Panc1 (cell line): ENCODE data around the gene GMEB2. TPM values are rescaled to one million over a fixed set of nuclear protein-coding genes. Genes with fewer than 3 reads are reported as not detected.
A peak's percentile ranks its signal among the peaks of the same experiment; 100 is the strongest.

Experiments
- ATAC-seq: fragments of 200-7000 bp; cut with Tn5 transposase; 2 replicates; pipeline ENCODE4 v1.9.1; 2020; ENCODE audit warnings: mild to moderate bottlenecking, moderate library complexity
- BruUV-seq: library from RNA; stranded (reverse); fragments of 400-500 nt; replicated peaks from 2 replicates; lab custom pipeline; 2021; lab: Mats Ljungman, UMichigan
- CTCF ChIA-PET: fragments of 300-600 bp; sonication (Branson Sonifier 250); formaldehyde crosslinking; loops from one replicate; lab custom pipeline; 2022; ENCODE audit warnings: antibody characterized with exemption; lab: Charles Lee
- POLR2A ChIA-PET: fragments of 300-600 bp; sonication (Branson Sonifier 250); formaldehyde crosslinking; loops from one replicate; lab custom pipeline; 2022; ENCODE audit warnings: antibody characterized with exemption; lab: Charles Lee
- DNase-seq: peaks from one replicate; pipeline ENCODE4 v3.0.0-alpha.2; 2010; ENCODE audit warnings: low read depth, low spot score
- H3K27ac ChIP-seq: 2 replicates; pipeline ENCODE4 v1.5.1; 2011; ENCODE audit warnings: mild to moderate bottlenecking, low read length, inconsistent platforms
- H3K27me3 ChIP-seq: fragments of 200-500 bp; sonication (Bioruptor generic); 2 replicates; pipeline ENCODE4 v1.6.0; 2014; ENCODE audit warnings: low read length, inconsistent platforms; ENCODE audit not compliant: control insufficient read depth, insufficient read depth
- H3K36me3 ChIP-seq: fragments of 200-500 bp; sonication (Bioruptor generic); 2 replicates; pipeline ENCODE4 v1.5.1; 2014; ENCODE audit warnings: inconsistent platforms, mild to moderate bottlenecking, low read length, moderate library complexity; ENCODE audit not compliant: control insufficient read depth, insufficient read depth
- H3K4me1 ChIP-seq: 2 replicates; pipeline ENCODE4 v1.5.1; 2011; ENCODE audit warnings: inconsistent platforms, mild to moderate bottlenecking, low read length, moderate library complexity; ENCODE audit not compliant: control insufficient read depth, insufficient read depth
- H3K4me3 ChIP-seq, 2 experiments: 2 replicates each; pipeline ENCODE4 v1.5.1; 2011 to 2012; ENCODE audit warnings: low read depth in 2 of 2, low read length in 2 of 2, mild to moderate bottlenecking in 2 of 2, inconsistent platforms in 1 of 2, moderate library complexity in 1 of 2
- H3K9me3 ChIP-seq: fragments of 200-500 bp; sonication (Bioruptor generic); 2 replicates; pipeline ENCODE4 v1.5.1; 2014; ENCODE audit warnings: low read depth, mild to moderate bottlenecking, inconsistent platforms, low read length, moderate library complexity; ENCODE audit not compliant: control insufficient read depth, insufficient read depth
- CTCF ChIP-seq: fragments of 450-650 bp; IDR thresholded peaks from 2 replicates; pipeline ENCODE4 v1.5.1; 2017; ENCODE audit warnings: mild to moderate bottlenecking
- POLR2AphosphoS5 ChIP-seq: IDR thresholded peaks from 2 replicates; pipeline ENCODE4 v1.6.1; 2012; ENCODE audit warnings: mild to moderate bottlenecking, low read depth, low read length, moderate library complexity
- REST ChIP-seq, 2 experiments: IDR thresholded peaks; 2 replicates each; pipeline ENCODE4 v1.6.1; 2011 to 2012; ENCODE audit warnings: low read depth in 2 of 2, control low read depth in 1 of 2, low read length in 1 of 2, mild to moderate bottlenecking in 1 of 2, moderate library complexity in 1 of 2; ENCODE audit not compliant: insufficient read depth in 1 of 2
- SIN3A ChIP-seq: IDR thresholded peaks from 2 replicates; pipeline ENCODE4 v1.6.1; 2012; ENCODE audit warnings: low read depth, mild to moderate bottlenecking, low read length, moderate library complexity, borderline replicate concordance; ENCODE audit not compliant: insufficient read depth
- TCF7L2 ChIP-seq: IDR thresholded peaks from 2 replicates; pipeline ENCODE4 v1.6.1; 2011; ENCODE audit warnings: mild to moderate bottlenecking, low read depth, low read length, inconsistent platforms
- in situ Hi-C: cut with HindIII; loops from 2 replicates; pipeline ENCODE4 v1.10.0; 2016; ENCODE audit warnings: low sequenced_read_pairs, low pct_unique_long_range_greater_than_20kb
- intact Hi-C: fragments of 100-400 bp; cut with micrococcal nuclease; formaldehyde crosslinking; loops from one replicate; pipeline ENCODE4 v1.10.0; 2022; ENCODE audit not compliant: unreplicated experiment
- total RNA-seq: library from RNA; stranded (reverse); gene quantifications from one replicate; pipeline ENCODE4 v1.2.1, GENCODE V29; 2021; ENCODE audit not compliant: unreplicated experiment

The GMEB2 gene
- total RNA-seq, 1 experiment from 2014 or later, result 13.1 TPM

- Histone ChIP-seq H3K36me3 (peaks cover 3% of the 10 kb centered on the region; the same call in 1 of the 2 replicates), H3K27ac (peak overlapping the region; percentile 90), H3K9me3 (no peaks in the 10 kb centered on the region), H3K4me1 (peaks cover 9% of the 10 kb centered on the region), H3K4me3 (peak overlapping the region; percentile 92 to 95), H3K27me3 (no peaks in the 10 kb centered on the region)
- intact Hi-C loops, result no loop called here
- ChIA-PET POLR2A (interaction anchor here (0.6 kb wide), 1 partner anchor 18 kb away, joined by 3 read pairs; no protein-coding TSS in a partner anchor), CTCF (interaction anchor here (0.9 kb wide), 1 partner anchor 17 kb away, joined by 6 read pairs; no protein-coding TSS in a partner anchor)
- BruUV-seq, result no TSS peak
- TF ChIP-seq TCF7L2 (no peak), CTCF (no peak), POLR2AphosphoS5 (no peak), SIN3A (no peak), REST (IDR thresholded peaks at IDR 0.05; ENCODE audit: insufficient read depth in 1 of 2, low read depth in 2 of 2, low read length in 1 of 2) (no peak)
- ATAC-seq, result peak; percentile 26
- in situ Hi-C loops, result no loop called here
- DNase-seq, result no peak
Observed at GRCh38 chr20:63658749-63659187, 31.9 kb upstream of the GMEB2 start.

GRCh38 chr20:63657937-63658748, 31.2 kb upstream of the GMEB2 start, which contains the start of gene RTEL1:
TSS of gene RTEL1 (plus strand) at chr20:63658312. CDS start at chr20:63659403, 1,091 bp downstream.
- in situ Hi-C loops, result no loop called here
- intact Hi-C loops, result no loop called here
- TF ChIP-seq TCF7L2 (peak; percentile 48; the same call in 1 of the 2 replicates), CTCF (no peak), SIN3A (peak; percentile 80; the same call in 1 of the 2 replicates), POLR2AphosphoS5 (peak; percentile 83), REST (IDR thresholded peaks at IDR 0.05; ENCODE audit: insufficient read depth in 1 of 2, low read depth in 2 of 2, low read length in 1 of 2) (no peak; a peak in 1 of 4 replicates)
- DNase-seq, result peak; percentile 71
- POLR2A ChIA-PET, result interaction anchor here (0.6 kb wide), 1 partner anchor 17 kb away, joined by 3 read pairs; no protein-coding TSS in a partner anchor
- H3K4me3 ChIP-seq, result peak within 1 kb of the TSS; percentile 92 to 95
- H3K27me3 ChIP-seq, result no peaks in the 10 kb centered on the region
- no peaks in the 10 kb centered on the region for H3K9me3 ChIP-seq
- peak; percentile 95 for ATAC-seq
- BruUV-seq, result no TSS peak
- peaks cover 3% of the 10 kb centered on the region; the same call in 1 of the 2 replicates for H3K36me3 ChIP-seq
- peak within 1 kb of the TSS; percentile 90 for H3K27ac ChIP-seq
- peaks cover 9% of the 10 kb centered on the region for H3K4me1 ChIP-seq
- CTCF ChIA-PET, result interaction anchor here (0.9 kb wide), 1 partner anchor 17 kb away, joined by 6 read pairs; no protein-coding TSS in a partner anchor
